HCT116 (cell line): ENCODE results near the gene PDE10A.

Experiments used
- POLR2A ChIP-seq: IDR thresholded peaks from 2 replicates; pipeline ENCODE4 v1.7.0; 2011; ENCODE audit warnings: borderline replicate concordance; ENCODE audit not compliant: insufficient read depth, insufficient read length; ENCODE audit errors: extremely low read depth
- TF ChIP-seq, protein P1 (sequence below), 3 experiments: fragments of 200-600 bp in 1 of 3; sonication (generic) in 1 of 3; IDR thresholded peaks in 2 of 3; conservative IDR thresholded peaks in 1 of 3; 2 replicates each; pipeline ENCODE4 v1.5.1; 2012 to 2017; ENCODE audit warnings: low read depth in 2 of 3, low read length in 2 of 3, antibody characterized with exemption in 1 of 3, borderline replicate concordance in 1 of 3, control low read depth in 1 of 3, mild to moderate bottlenecking in 1 of 3, mixed read lengths in 1 of 3, mixed run types in 1 of 3, moderate library complexity in 1 of 3; ENCODE audit not compliant: insufficient read depth in 1 of 3
- TF ChIP-seq, protein P2 (sequence below): IDR thresholded peaks from 2 replicates; pipeline ENCODE4 v1.6.1; 2012

DNA sequence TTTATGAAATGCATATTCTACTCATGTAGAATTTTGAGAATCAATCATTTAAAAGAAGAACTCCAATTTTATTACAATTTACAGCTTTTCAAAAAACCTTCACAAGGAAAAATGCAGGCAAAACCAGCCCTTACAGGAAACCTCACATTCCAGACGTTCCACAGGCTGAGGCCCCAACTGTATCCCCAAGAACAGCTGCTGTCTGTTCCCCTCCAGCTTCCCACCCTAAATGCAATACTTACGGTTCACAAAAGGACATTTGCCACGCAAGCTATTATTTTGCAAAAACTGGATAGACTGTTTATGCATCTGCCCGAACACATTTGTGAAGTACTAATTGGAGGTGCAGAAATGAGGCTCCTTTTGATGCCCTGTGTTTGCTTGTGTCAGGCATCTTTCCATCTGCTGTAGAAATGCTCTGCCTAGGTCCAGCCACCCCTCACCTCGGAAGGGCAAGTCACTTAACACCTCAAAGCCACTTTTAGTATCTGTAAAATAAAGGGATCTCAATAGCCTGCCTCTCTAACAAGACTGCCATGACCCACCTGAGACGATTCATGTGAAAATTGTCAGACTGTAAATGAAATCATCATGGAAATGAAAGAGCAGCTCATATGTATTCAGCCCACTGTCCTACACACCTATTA is 26.5 kb downstream of the PDE10A start:
- TF ChIP-seq, protein P1, sequence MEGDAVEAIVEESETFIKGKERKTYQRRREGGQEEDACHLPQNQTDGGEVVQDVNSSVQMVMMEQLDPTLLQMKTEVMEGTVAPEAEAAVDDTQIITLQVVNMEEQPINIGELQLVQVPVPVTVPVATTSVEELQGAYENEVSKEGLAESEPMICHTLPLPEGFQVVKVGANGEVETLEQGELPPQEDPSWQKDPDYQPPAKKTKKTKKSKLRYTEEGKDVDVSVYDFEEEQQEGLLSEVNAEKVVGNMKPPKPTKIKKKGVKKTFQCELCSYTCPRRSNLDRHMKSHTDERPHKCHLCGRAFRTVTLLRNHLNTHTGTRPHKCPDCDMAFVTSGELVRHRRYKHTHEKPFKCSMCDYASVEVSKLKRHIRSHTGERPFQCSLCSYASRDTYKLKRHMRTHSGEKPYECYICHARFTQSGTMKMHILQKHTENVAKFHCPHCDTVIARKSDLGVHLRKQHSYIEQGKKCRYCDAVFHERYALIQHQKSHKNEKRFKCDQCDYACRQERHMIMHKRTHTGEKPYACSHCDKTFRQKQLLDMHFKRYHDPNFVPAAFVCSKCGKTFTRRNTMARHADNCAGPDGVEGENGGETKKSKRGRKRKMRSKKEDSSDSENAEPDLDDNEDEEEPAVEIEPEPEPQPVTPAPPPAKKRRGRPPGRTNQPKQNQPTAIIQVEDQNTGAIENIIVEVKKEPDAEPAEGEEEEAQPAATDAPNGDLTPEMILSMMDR (IDR thresholded peaks at IDR 0.05 in 2 of 3, conservative IDR thresholded peaks at IDR 0.05 in 1 of 3; ENCODE audit: borderline replicate concordance in 1 of 3, insufficient read depth in 1 of 3, low read depth in 2 of 3, low read length in 2 of 3), result no peak
- TF ChIP-seq, protein P2, sequence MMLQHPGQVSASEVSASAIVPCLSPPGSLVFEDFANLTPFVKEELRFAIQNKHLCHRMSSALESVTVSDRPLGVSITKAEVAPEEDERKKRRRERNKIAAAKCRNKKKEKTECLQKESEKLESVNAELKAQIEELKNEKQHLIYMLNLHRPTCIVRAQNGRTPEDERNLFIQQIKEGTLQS, result no peak
- no peak for TF ChIP-seq POLR2A
